PC-3 (cell line): ENCODE measurements around the gene FOXI3.

ENCODE experiments used
- EZH2 ChIP-seq: fragments of 300-600 bp; sonication (generic); IDR thresholded peaks from one replicate; pipeline ENCODE4 v1.6.1; 2017; ENCODE audit warnings: antibody characterized with exemption, mild to moderate bottlenecking, low read length; ENCODE audit not compliant: unreplicated experiment
- TF ChIP-seq, protein P1 (sequence below): fragments of 300-600 bp; sonication (generic); conservative IDR thresholded peaks from 2 replicates; pipeline ENCODE4 v1.5.1; 2017; ENCODE audit warnings: antibody characterized with exemption, low read depth, mild to moderate bottlenecking, low read length

DNA sequence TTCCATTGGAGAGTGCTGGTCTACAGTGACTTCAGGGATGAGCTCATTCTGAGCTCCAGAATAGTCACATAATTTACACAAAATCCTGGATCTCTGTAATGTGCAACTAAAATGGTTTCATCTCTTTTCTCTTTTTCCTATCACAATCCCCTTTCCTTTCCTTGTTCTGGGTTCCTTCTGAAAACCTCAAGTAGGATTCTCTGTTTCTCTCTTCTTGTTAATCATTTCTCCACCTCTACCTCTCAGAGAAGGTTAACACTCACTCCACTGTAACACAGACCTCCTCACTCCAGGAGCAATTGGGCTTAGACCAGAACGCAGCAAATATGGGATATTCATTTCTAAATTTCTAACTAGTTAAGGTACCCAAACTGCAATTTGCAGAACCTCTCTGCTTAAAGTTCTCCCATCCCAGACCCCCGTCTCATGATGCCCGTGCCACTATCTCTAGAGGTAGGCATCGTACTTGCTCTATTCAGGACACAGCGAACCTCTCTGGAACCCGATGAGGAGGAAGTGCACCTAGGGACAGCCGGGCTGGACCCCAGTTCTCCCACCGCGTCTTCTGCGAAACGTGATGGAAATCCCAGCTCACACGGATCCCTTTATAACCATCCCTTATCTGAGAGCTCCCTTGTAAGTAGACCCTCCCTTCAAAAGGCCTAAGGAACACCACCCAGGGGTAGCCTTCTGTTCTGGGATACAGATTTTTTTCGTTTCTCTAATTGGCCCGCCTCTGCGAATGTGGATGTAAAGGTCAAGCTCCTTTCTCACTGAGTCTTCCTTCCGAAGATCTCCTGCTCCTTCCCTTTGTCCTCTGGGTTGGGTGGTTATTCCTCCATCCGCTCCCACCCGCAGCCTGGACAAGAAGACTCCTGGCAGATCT, 1.3 kb downstream of the FOXI3 start:
- TF ChIP-seq, protein P1, sequence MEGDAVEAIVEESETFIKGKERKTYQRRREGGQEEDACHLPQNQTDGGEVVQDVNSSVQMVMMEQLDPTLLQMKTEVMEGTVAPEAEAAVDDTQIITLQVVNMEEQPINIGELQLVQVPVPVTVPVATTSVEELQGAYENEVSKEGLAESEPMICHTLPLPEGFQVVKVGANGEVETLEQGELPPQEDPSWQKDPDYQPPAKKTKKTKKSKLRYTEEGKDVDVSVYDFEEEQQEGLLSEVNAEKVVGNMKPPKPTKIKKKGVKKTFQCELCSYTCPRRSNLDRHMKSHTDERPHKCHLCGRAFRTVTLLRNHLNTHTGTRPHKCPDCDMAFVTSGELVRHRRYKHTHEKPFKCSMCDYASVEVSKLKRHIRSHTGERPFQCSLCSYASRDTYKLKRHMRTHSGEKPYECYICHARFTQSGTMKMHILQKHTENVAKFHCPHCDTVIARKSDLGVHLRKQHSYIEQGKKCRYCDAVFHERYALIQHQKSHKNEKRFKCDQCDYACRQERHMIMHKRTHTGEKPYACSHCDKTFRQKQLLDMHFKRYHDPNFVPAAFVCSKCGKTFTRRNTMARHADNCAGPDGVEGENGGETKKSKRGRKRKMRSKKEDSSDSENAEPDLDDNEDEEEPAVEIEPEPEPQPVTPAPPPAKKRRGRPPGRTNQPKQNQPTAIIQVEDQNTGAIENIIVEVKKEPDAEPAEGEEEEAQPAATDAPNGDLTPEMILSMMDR = no peak
- no peak for TF ChIP-seq EZH2
